Measurements from ENCODE around the gene C17orf113. TPM values are rescaled to one million over a fixed set of nuclear protein-coding genes. Genes with fewer than 3 reads are reported as not detected.
A peak's percentile ranks its signal among the peaks of the same experiment; 100 is the strongest.

Gene C17orf113
- total and polyA plus RNA-seq, 2 experiments from 2014 or later, result 0.29 to 2.1 TPM

DNA sequence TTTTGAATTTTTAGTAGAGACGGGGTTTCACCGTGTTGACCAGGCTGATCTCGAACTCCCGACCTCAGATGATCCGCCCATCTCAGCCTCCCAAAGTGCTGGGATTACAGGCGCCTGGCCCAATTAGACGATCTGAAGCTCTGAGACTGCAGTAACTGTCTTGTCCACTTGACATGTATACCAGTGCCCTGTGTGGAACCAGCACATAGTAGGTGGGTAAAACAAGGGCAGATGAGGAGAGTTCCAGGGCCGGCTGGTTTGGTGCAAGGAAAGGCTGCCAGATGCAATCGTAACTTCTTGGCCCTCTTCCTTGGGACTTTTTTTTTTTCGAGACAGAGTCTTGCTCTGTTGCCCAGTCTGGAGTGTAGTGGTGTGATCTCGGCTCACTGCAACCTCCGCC lies 3.1 kb downstream of the C17orf113 start (continued):
- TF ChIP-seq, protein P1, sequence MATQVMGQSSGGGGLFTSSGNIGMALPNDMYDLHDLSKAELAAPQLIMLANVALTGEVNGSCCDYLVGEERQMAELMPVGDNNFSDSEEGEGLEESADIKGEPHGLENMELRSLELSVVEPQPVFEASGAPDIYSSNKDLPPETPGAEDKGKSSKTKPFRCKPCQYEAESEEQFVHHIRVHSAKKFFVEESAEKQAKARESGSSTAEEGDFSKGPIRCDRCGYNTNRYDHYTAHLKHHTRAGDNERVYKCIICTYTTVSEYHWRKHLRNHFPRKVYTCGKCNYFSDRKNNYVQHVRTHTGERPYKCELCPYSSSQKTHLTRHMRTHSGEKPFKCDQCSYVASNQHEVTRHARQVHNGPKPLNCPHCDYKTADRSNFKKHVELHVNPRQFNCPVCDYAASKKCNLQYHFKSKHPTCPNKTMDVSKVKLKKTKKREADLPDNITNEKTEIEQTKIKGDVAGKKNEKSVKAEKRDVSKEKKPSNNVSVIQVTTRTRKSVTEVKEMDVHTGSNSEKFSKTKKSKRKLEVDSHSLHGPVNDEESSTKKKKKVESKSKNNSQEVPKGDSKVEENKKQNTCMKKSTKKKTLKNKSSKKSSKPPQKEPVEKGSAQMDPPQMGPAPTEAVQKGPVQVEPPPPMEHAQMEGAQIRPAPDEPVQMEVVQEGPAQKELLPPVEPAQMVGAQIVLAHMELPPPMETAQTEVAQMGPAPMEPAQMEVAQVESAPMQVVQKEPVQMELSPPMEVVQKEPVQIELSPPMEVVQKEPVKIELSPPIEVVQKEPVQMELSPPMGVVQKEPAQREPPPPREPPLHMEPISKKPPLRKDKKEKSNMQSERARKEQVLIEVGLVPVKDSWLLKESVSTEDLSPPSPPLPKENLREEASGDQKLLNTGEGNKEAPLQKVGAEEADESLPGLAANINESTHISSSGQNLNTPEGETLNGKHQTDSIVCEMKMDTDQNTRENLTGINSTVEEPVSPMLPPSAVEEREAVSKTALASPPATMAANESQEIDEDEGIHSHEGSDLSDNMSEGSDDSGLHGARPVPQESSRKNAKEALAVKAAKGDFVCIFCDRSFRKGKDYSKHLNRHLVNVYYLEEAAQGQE (IDR thresholded peaks at IDR 0.05; ENCODE audit: unreplicated experiment), result no peak
- TF ChIP-seq, protein P2, sequence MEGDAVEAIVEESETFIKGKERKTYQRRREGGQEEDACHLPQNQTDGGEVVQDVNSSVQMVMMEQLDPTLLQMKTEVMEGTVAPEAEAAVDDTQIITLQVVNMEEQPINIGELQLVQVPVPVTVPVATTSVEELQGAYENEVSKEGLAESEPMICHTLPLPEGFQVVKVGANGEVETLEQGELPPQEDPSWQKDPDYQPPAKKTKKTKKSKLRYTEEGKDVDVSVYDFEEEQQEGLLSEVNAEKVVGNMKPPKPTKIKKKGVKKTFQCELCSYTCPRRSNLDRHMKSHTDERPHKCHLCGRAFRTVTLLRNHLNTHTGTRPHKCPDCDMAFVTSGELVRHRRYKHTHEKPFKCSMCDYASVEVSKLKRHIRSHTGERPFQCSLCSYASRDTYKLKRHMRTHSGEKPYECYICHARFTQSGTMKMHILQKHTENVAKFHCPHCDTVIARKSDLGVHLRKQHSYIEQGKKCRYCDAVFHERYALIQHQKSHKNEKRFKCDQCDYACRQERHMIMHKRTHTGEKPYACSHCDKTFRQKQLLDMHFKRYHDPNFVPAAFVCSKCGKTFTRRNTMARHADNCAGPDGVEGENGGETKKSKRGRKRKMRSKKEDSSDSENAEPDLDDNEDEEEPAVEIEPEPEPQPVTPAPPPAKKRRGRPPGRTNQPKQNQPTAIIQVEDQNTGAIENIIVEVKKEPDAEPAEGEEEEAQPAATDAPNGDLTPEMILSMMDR (conservative IDR thresholded peaks at IDR 0.05; ENCODE audit: low read depth in 2 of 2), result no peak
- TF ChIP-seq EZH2phosphoT487 (IDR thresholded peaks at IDR 0.05; ENCODE audit: unreplicated experiment), result no peak

DNA sequence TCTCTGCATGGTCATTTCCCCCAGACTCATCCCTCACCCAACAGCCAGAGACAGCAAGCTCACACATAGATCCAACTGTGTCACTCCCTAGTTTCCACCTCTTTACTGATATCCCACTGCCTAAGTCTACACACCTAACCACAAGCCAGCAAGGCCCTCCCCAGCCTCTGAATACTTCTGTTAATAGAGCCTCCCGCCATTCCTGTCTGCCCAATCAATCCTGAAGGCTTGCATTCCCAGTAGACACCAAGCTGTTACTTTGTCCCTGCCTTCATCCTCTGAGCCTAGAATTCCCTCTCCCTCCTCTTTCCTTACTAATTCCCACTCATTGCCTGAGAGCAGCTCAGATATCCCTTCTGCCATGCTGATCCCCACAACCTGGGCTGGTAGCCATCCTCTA lies 4.7 kb downstream of the C17orf113 start:
- no peak overlapping the region; the same call in 1 of the 2 replicates for H3K27ac ChIP-seq (ENCODE audit: low read depth)
- no peak for DNase-seq (ENCODE audit: low spot score)
- no peak overlapping the region for H3K4me2 ChIP-seq
- H3K27me3 ChIP-seq (ENCODE audit: insufficient read depth), result no peaks in the 10 kb centered on the region
- no peaks in the 10 kb centered on the region for H3K79me2 ChIP-seq (replicated peaks; ENCODE audit: insufficient read depth)
- no peak overlapping the region for H3K4me3 ChIP-seq
- Mint-ChIP-seq H3K36me3 (ENCODE audit: low read depth) (no peaks in the 10 kb centered on the region; the same call in 2 of the 3 replicates), H3K27ac (peak overlapping the region; percentile 8; the same call in 1 of the 2 replicates), H3K4me3 (no peak overlapping the region), H3K4me1 (peaks cover 2% of the 10 kb centered on the region; the same call in 2 of the 3 replicates), H3K27me3 (ENCODE audit: insufficient read depth, low read depth, poor library complexity) (peaks cover 2% of the 10 kb centered on the region), H3K9me3 (no peaks in the 10 kb centered on the region)
- H3F3A ChIP-seq (replicated peaks; ENCODE audit: low read depth), result 0 out of 2 replicates have a peak, but pooled peaks cover 3% of the 10 kb centered on the region
- H3K9me2 ChIP-seq (ENCODE audit: insufficient read depth), result no peaks in the 10 kb centered on the region
- H3K4me1 ChIP-seq (ENCODE audit: insufficient read depth), result peaks cover 4% of the 10 kb centered on the region; the same call in 1 of the 2 replicates
- no peak overlapping the region for H2AFZ ChIP-seq
- no peaks in the 10 kb centered on the region for H4K20me1 ChIP-seq (replicated peaks; ENCODE audit: insufficient read depth)
- H3K36me3 ChIP-seq (ENCODE audit: insufficient read depth), result no peaks in the 10 kb centered on the region
- ATAC-seq, result no peak
- TF ChIP-seq POLR2AphosphoS5 (IDR thresholded peaks at IDR 0.05; ENCODE audit: low read depth) (no peak), JUNB (IDR thresholded peaks at IDR 0.05; ENCODE audit: unreplicated experiment) (no peak), STAT1 (IDR thresholded peaks at IDR 0.05; ENCODE audit: unreplicated experiment) (no peak), ZNF114 (CRISPR knock-in tag; IDR thresholded peaks at IDR 0.05) (no peak), EZH2phosphoT487 (IDR thresholded peaks at IDR 0.05; ENCODE audit: unreplicated experiment) (no peak), CREB1 (CRISPR knock-in tag; IDR thresholded peaks at IDR 0.05; ENCODE audit: low read depth) (no peak), ZNF331 (CRISPR knock-in tag; IDR thresholded peaks at IDR 0.05; ENCODE audit: low read depth) (no peak), EZH2 (IDR thresholded peaks at IDR 0.05; ENCODE audit: low read depth, unreplicated experiment) (no peak)
- TF ChIP-seq, protein P3, sequence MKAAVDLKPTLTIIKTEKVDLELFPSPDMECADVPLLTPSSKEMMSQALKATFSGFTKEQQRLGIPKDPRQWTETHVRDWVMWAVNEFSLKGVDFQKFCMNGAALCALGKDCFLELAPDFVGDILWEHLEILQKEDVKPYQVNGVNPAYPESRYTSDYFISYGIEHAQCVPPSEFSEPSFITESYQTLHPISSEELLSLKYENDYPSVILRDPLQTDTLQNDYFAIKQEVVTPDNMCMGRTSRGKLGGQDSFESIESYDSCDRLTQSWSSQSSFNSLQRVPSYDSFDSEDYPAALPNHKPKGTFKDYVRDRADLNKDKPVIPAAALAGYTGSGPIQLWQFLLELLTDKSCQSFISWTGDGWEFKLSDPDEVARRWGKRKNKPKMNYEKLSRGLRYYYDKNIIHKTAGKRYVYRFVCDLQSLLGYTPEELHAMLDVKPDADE (IDR thresholded peaks at IDR 0.05), result no peak
- TF ChIP-seq, protein P4, sequence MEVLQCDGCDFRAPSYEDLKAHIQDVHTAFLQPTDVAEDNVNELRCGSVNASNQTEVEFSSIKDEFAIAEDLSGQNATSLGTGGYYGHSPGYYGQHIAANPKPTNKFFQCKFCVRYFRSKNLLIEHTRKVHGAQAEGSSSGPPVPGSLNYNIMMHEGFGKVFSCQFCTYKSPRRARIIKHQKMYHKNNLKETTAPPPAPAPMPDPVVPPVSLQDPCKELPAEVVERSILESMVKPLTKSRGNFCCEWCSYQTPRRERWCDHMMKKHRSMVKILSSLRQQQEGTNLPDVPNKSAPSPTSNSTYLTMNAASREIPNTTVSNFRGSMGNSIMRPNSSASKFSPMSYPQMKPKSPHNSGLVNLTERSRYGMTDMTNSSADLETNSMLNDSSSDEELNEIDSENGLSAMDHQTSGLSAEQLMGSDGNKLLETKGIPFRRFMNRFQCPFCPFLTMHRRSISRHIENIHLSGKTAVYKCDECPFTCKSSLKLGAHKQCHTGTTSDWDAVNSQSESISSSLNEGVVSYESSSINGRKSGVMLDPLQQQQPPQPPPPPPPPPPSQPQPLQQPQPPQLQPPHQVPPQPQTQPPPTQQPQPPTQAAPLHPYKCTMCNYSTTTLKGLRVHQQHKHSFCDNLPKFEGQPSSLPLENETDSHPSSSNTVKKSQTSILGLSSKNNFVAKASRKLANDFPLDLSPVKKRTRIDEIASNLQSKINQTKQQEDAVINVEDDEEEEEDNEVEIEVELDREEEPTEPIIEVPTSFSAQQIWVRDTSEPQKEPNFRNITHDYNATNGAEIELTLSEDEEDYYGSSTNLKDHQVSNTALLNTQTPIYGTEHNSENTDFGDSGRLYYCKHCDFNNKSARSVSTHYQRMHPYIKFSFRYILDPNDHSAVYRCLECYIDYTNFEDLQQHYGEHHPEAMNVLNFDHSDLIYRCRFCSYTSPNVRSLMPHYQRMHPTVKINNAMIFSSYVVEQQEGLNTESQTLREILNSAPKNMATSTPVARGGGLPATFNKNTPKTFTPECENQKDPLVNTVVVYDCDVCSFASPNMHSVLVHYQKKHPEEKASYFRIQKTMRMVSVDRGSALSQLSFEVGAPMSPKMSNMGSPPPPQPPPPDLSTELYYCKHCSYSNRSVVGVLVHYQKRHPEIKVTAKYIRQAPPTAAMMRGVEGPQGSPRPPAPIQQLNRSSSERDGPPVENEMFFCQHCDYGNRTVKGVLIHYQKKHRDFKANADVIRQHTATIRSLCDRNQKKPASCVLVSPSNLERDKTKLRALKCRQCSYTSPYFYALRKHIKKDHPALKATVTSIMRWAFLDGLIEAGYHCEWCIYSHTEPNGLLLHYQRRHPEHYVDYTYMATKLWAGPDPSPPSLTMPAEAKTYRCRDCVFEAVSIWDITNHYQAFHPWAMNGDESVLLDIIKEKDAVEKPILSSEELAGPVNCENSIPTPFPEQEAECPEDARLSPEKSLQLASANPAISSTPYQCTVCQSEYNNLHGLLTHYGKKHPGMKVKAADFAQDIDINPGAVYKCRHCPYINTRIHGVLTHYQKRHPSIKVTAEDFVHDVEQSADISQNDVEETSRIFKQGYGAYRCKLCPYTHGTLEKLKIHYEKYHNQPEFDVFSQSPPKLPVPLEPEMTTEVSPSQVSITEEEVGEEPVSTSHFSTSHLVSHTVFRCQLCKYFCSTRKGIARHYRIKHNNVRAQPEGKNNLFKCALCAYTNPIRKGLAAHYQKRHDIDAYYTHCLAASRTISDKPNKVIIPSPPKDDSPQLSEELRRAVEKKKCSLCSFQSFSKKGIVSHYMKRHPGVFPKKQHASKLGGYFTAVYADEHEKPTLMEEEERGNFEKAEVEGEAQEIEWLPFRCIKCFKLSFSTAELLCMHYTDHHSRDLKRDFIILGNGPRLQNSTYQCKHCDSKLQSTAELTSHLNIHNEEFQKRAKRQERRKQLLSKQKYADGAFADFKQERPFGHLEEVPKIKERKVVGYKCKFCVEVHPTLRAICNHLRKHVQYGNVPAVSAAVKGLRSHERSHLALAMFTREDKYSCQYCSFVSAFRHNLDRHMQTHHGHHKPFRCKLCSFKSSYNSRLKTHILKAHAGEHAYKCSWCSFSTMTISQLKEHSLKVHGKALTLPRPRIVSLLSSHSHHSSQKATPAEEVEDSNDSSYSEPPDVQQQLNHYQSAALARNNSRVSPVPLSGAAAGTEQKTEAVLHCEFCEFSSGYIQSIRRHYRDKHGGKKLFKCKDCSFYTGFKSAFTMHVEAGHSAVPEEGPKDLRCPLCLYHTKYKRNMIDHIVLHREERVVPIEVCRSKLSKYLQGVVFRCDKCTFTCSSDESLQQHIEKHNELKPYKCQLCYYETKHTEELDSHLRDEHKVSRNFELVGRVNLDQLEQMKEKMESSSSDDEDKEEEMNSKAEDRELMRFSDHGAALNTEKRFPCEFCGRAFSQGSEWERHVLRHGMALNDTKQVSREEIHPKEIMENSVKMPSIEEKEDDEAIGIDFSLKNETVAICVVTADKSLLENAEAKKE (CRISPR knock-in tag; IDR thresholded peaks at IDR 0.05), result no peak
